Activated naive CD8-positive, alpha-beta T cell treated with anti-CD3 and anti-CD28 coated beads, Interleukin-2, amount 10 ng/mL, durations not matched to agents 7 days and 5 days (primary cell): ENCODE data around the gene PDIA6. TPM values are rescaled to one million over a fixed set of nuclear protein-coding genes. Genes with fewer than 3 reads are reported as not detected.
A peak's percentile ranks its signal among the peaks of the same experiment; 100 is the strongest.
"Not testable (repeated sequence)": the region's sequence is repeated elsewhere in the genome, so short reads cannot be mapped to it uniquely, and the experiment has no call there.

Experiments used
- ATAC-seq: fragments of 150-1000 bp; cut with Tn5 transposase; one replicate; pipeline ENCODE4 v1.10.0; 2021; ENCODE audit warnings: low read depth, moderate library complexity
- POLR2A ChIA-PET: fragments of 350-600 bp; sonication (Branson Sonifier 250); formaldehyde crosslinking; loops from one replicate; lab custom pipeline; 2021; ENCODE audit warnings: antibody characterized with exemption; lab: Charles Lee
- DNase-seq: peaks from one replicate; pipeline ENCODE4 v3.0.0; 2021
- H3K27ac Mint-ChIP-seq: one replicate; pipeline ENCODE4 v1.8.0; 2022; ENCODE audit warnings: mild to moderate bottlenecking, mixed read lengths
- H3K27me3 Mint-ChIP-seq: one replicate; pipeline ENCODE4 v1.8.0; 2022; ENCODE audit warnings: mild to moderate bottlenecking, moderate library complexity, mixed read lengths
- H3K36me3 Mint-ChIP-seq: one replicate; pipeline ENCODE4 v1.8.0; 2021; ENCODE audit warnings: mild to moderate bottlenecking, mixed read lengths
- H3K4me1 Mint-ChIP-seq: one replicate; pipeline ENCODE4 v1.8.0; 2021; ENCODE audit warnings: mixed read lengths
- H3K4me3 Mint-ChIP-seq: one replicate; pipeline ENCODE4 v1.8.0; 2022; ENCODE audit warnings: mild to moderate bottlenecking, moderate library complexity, mixed read lengths
- H3K9me3 Mint-ChIP-seq: one replicate; pipeline ENCODE4 v1.8.0; 2021; ENCODE audit warnings: mixed read lengths
- total RNA-seq, 2 experiments: library from RNA; stranded (reverse); gene quantifications; one replicate each; pipeline ENCODE4 v1.2.3, GENCODE V29; 2021

Gene PDIA6
- total RNA-seq, 2 experiments from 2014 or later, result 76.0 to 77.4 TPM

DNA sequence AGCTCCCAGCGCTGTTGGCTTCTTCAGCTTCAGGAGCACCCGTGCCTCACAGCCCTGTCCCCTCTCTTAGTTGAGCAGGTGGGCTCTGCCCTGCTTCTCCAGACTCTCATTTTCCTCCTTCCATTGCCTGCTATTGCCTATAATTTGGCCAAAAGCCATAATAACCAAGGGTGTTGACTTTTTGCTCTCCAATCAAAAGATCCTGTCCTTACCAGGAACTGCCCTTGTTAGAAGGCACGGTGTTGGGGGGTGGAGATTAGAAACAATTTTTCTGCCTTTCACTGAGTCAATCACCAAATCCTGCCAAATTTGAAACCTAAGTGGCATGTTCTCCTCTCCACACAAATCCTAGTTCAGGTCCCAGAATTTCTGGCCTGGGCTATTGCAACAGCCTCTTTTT is 16.7 kb upstream of the PDIA6 start:
- POLR2A ChIA-PET, result no interaction called here
- no peak overlapping the region for H3K27ac Mint-ChIP-seq
- no peak overlapping the region for H3K4me3 Mint-ChIP-seq
- peaks cover 3% of the 10 kb centered on the region for H3K4me1 Mint-ChIP-seq
- H3K36me3 Mint-ChIP-seq, result no peaks in the 10 kb centered on the region
- H3K9me3 Mint-ChIP-seq, result no peaks in the 10 kb centered on the region
- DNase-seq (no peak), ATAC-seq (no peak)
- peaks cover 29% of the 10 kb centered on the region for H3K27me3 Mint-ChIP-seq

DNA sequence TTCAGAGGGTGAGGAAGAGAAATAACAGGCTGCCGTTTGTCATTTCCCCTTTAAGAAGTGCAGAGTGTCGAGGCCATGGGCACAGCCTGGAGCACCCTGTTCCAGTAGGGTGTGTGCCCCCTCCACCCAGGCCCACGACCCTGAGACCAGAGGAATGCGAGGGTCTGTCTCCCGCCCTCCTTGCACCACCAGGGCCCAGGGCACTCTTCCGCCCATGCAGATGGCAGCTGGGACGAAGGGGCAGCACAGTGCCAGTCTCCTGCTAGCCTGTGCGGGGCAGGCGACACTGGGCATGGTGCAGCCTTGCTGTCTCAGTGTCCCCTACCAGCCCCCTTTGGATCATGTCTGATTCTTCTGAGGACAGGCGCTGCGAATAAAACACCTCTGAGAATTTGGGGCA is 15.8 kb upstream of the PDIA6 start:
- ATAC-seq, result no peak
- H3K27me3 Mint-ChIP-seq, result peaks cover 29% of the 10 kb centered on the region
- no peaks in the 10 kb centered on the region for H3K36me3 Mint-ChIP-seq
- DNase-seq, result no peak
- H3K4me1 Mint-ChIP-seq, result peaks cover 3% of the 10 kb centered on the region
- H3K9me3 Mint-ChIP-seq, result no peaks in the 10 kb centered on the region
- no peak overlapping the region for H3K4me3 Mint-ChIP-seq
- no peak overlapping the region for H3K27ac Mint-ChIP-seq
- POLR2A ChIA-PET, result no interaction called here

DNA sequence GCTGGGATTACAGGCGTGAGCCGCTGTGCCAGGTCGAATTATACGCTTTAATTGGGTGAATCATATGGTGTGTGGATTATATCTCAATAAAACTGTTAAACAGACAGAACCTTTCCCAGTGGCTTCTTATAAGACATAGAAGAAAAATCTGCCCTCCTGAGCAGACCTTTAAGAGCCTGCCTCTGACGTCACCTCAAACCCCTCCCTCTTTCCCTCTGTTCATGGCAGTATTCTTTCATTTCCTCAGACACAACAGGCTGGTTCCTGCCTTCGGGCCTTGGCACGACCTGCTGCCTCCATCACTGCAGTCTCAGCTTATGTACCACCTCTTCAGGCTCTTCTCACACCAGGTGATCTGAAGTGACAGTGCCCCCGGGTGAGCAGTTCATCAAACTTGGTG is 14.0 kb upstream of the PDIA6 start:
- H3K4me3 Mint-ChIP-seq, result peak overlapping the region; percentile 29
- ATAC-seq (no peak), DNase-seq (no peak)
- H3K9me3 Mint-ChIP-seq, result no peaks in the 10 kb centered on the region
- H3K4me1 Mint-ChIP-seq, result no peaks in the 10 kb centered on the region
- no peak overlapping the region for H3K27ac Mint-ChIP-seq
- POLR2A ChIA-PET, result no interaction called here
- peaks cover 25% of the 10 kb centered on the region for H3K27me3 Mint-ChIP-seq
- no peaks in the 10 kb centered on the region for H3K36me3 Mint-ChIP-seq

DNA sequence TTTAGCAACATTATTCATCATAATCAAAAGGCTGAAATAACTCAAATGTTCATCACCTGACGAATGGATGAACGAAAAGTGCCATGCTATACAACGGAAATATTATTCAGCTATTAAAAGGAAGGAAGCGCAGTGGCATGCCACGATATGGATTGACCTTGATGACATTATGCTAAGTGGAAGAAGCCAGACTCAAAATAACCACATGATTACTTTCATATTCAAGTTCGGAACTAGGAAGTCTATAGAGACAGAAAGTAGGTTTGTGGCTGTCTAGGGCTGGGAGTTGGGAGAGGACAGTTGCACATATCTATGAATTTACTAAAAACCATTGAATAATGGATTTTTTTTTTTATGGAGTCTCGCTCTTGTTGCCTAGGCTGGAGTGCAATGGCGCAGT is 13.4 kb upstream of the PDIA6 start:
- DNase-seq (no peak), ATAC-seq (no peak)
- Mint-ChIP-seq H3K36me3 (no peaks in the 10 kb centered on the region), H3K27ac (no peak overlapping the region), H3K4me1 (no peaks in the 10 kb centered on the region), H3K27me3 (peaks cover 25% of the 10 kb centered on the region), H3K9me3 (no peaks in the 10 kb centered on the region), H3K4me3 (no peak overlapping the region)
- POLR2A ChIA-PET, result no interaction called here

DNA sequence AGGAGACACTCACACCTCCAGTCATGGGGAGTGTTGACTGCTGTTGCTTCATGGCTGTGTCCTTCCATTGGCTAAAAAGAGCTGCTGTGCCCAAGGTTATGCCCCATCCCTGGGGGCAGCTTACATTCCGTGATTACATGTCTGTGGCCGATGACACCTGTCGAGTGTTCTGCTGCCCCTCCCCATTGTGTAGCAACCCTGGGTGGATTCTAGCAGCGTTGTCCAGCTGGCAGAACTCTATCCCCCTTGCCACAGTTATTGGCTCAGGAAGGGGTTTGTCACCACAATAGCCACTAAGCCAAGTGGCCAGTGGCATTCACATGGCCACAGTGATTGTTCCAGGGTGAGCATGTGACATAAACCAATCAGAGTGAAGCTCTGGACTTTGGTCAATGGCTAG is 11.6 kb upstream of the PDIA6 start:
- DNase-seq (no peak), ATAC-seq (no peak)
- Mint-ChIP-seq H3K4me3 (no peak overlapping the region), H3K27ac (no peak overlapping the region), H3K36me3 (no peaks in the 10 kb centered on the region), H3K9me3 (no peaks in the 10 kb centered on the region), H3K4me1 (no peaks in the 10 kb centered on the region), H3K27me3 (peaks cover 29% of the 10 kb centered on the region)
- POLR2A ChIA-PET, result no interaction called here

DNA sequence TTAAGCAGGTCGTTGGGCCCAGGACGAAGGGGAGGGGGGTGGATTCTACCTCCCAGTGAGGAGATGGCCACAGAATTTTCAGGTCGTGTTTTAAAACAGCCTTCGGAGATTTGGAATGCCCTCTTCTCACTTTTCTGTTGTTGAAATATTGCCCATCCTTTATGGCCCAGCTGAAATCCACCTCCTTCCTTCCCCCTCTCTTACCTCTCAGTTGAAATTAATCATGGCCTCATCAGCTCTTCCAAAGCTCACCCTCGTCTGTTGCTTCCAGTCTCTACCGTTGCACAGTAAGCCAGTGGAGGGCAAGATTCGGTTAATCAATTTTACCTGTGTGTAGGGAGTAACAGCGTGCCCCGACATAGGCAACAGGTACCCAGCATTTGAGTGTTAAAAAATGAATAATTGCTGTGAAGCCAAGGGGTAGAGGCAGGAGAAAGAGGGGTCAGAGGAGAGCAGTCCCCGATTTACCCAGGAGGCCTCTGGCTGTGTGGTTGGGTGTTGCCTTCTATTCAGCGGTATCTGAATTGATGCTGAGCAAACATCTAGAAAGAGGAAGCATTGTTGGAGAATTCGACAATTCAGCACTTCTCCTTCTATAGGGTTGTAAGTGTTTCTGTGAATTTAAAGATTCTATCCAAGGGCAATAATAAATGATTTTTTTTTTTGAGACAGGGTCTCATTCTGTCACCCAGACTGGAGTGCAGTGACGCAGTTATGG is 8.6 kb upstream of the PDIA6 start:
- Mint-ChIP-seq H3K4me3 (no peak overlapping the region), H3K9me3 (no peaks in the 10 kb centered on the region), H3K27ac (no peak overlapping the region), H3K27me3 (peaks cover 32% of the 10 kb centered on the region), H3K4me1 (no peaks in the 10 kb centered on the region), H3K36me3 (no peaks in the 10 kb centered on the region)
- DNase-seq (no peak), ATAC-seq (no peak)
- POLR2A ChIA-PET, result no interaction called here

DNA sequence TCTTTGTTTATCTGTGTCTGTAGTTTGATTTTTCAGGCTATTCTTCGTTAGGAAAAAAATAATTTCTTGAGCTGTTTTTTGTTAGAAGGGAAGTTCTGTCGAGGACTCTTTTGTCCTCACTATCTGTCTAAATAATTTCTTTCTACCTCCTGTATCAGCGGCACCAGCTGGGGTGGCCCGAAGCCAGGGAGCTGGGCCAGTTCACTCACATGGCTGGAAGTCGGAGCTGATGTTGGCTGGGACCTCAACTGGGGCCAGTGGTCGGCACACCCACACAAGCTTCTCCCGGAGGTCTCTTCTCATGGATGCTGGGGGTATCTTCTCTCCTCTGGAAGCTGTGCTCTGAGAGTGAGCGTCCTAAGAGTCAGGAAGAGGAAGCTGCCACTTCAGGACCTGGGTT is 8.0 kb upstream of the PDIA6 start:
- Mint-ChIP-seq H3K9me3 (no peaks in the 10 kb centered on the region), H3K36me3 (no peaks in the 10 kb centered on the region), H3K4me3 (no peak overlapping the region), H3K4me1 (no peaks in the 10 kb centered on the region), H3K27ac (no peak overlapping the region), H3K27me3 (peaks cover 34% of the 10 kb centered on the region)
- ATAC-seq (no peak), DNase-seq (no peak)
- POLR2A ChIA-PET, result no interaction called here

DNA sequence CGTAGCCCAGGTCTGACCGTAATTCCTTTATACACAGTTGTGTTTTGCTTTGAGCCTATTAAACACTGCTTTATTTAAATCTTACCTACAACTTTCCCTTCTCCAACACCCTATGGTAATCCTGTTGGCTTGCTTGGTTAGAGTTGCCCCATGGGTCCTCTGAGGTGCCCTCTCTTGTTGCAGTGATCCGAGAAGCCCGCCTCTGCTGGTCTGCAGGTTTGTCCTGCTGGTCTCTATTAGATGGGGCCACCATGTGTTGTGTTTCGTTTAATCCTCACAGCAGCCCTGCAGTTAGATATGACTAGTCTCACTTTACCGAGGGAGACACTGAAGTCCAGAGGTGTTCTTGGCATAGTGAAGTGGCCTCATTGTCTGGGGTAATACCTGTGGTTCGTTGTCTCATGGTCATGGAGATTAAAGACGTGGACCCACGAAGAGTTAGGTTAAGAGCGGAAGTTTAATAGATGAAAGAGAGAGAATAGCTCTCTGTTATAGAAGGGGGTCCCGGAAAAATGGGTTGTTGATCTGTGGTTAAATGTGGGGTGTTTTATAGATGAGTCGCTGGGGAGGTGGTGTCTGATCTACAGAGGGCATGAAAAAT is 7.2 kb upstream of the PDIA6 start:
- no peak for DNase-seq
- H3K36me3 Mint-ChIP-seq, result no peaks in the 10 kb centered on the region
- no peaks in the 10 kb centered on the region for H3K4me1 Mint-ChIP-seq
- no peaks in the 10 kb centered on the region for H3K9me3 Mint-ChIP-seq
- H3K27ac Mint-ChIP-seq, result no peak overlapping the region
- no peak overlapping the region for H3K4me3 Mint-ChIP-seq
- H3K27me3 Mint-ChIP-seq, result peaks cover 31% of the 10 kb centered on the region
- POLR2A ChIA-PET, result no interaction called here
- ATAC-seq, result no peak

DNA sequence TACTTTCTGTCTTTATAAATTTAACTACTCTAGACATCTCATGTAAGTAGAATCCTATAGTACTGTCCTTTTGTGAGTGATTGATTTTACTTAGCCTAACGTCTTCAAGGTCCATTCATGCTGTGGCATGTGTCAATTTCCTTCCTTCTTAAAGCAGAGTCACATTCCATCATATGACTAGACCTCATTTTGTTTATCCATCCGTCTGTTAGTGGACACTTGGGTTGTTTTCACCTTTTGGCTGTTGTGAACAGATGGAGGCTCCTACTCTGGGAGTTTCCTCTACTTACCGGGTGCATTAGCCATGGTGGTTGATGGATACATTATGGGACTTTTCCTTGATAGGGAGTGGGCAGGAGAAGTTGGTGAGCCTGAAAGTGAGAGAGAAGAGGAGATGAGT is 6.4 kb upstream of the PDIA6 start:
- ATAC-seq (no peak), DNase-seq (no peak)
- no peaks in the 10 kb centered on the region for H3K36me3 Mint-ChIP-seq
- H3K9me3 Mint-ChIP-seq, result no peaks in the 10 kb centered on the region
- H3K4me3 Mint-ChIP-seq, result no peak overlapping the region
- H3K4me1 Mint-ChIP-seq, result no peaks in the 10 kb centered on the region
- H3K27me3 Mint-ChIP-seq, result peaks cover 27% of the 10 kb centered on the region
- POLR2A ChIA-PET, result no interaction called here
- no peak overlapping the region for H3K27ac Mint-ChIP-seq

DNA sequence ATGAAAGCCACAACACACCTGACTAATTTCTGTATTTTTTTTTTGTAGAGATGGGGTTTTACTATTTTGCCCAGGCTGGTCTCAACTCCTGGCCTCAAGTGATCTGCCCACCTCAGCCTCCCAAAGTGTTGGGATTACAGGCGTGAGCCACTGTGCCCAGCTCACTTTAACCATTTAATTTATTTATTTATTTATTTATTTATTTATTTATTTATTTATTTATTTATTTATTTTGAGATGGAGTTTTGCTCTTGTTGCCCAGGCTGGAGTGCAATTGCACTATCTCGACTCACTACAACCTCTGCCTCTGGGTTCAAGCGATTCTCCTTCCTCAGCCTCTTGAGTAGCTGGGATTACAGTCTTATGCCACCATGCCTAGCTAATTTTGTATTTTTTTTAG is 5.7 kb upstream of the PDIA6 start:
- peaks cover 27% of the 10 kb centered on the region for H3K27me3 Mint-ChIP-seq
- H3K4me1 Mint-ChIP-seq, H3K9me3 Mint-ChIP-seq, POLR2A ChIA-PET, ATAC-seq, H3K36me3 Mint-ChIP-seq, H3K27ac Mint-ChIP-seq, DNase-seq, H3K4me3 Mint-ChIP-seq: not testable (repeated sequence)

DNA sequence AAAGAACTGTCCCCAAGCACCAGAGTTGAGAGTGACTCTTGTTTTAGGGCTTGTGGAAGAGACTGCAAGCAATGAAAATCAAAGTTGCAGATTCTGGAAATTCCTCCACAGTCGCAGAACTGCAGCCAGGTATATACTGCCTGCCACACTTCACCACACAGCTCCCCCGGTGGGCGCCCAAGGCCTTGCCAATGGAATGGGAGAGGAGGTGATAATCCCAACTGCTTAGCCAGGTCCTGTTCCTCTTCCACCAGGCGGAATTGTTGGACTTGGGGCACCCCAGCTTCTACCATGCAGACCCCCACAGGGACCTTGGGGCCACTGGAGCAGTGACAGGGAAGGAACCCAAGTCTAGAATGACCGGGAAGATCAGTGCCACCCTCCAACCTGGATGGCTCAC is 4.8 kb upstream of the PDIA6 start:
- POLR2A ChIA-PET, result interaction anchor here (0.6 kb wide), 1 partner anchor 570 kb away, joined by 3 read pairs; no protein-coding TSS in a partner anchor
- DNase-seq (no peak), ATAC-seq (no peak)
- H3K27me3 Mint-ChIP-seq, result peaks cover 27% of the 10 kb centered on the region
- H3K9me3 Mint-ChIP-seq, result no peaks in the 10 kb centered on the region
- H3K27ac Mint-ChIP-seq, result no peak overlapping the region
- peaks cover 2% of the 10 kb centered on the region for H3K4me1 Mint-ChIP-seq
- H3K4me3 Mint-ChIP-seq, result no peak overlapping the region
- H3K36me3 Mint-ChIP-seq, result no peaks in the 10 kb centered on the region

DNA sequence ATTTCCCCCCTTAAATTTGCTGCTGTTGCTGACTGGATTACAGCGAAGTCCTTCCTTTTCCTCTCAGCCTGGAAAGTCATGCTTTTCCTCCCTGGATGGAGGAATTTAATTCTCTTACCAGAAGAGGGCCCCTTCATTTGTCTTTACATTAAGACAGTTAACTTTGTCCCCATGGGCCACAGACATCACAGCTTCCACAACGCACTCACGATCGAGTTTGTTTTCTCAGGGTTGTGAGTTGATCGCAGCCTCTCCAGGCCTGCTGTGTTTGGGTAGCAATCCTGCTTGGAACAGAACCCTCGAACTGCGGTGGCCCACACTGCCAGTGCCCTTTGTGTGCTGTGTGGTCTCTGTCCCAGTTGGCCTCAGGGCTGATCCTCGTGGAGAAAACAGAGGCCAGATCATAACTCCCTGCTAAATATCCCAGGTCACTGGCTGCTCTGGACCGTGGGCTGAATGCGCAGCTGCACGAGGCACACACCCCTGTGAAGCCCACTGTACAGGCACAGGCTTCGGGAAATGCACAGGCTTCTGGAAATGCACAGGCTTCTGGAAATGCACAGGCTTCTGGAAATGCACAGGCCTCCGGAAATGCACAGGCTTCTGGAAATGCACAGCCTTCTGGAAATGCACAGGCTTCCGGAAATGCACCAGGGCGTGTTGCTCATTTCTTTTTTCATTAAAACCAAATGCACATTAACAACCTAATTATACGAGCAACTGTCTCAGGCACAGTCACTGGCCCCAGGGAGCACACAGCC is 2.2 kb upstream of the PDIA6 start:
- Mint-ChIP-seq H3K4me1 (peaks cover 20% of the 10 kb centered on the region), H3K4me3 (no peak overlapping the region), H3K36me3 (peaks cover 11% of the 10 kb centered on the region), H3K27ac (no peak overlapping the region), H3K27me3 (peaks cover 23% of the 10 kb centered on the region), H3K9me3 (no peaks in the 10 kb centered on the region)
- DNase-seq (no peak), ATAC-seq (no peak)
- POLR2A ChIA-PET, result no interaction called here

DNA sequence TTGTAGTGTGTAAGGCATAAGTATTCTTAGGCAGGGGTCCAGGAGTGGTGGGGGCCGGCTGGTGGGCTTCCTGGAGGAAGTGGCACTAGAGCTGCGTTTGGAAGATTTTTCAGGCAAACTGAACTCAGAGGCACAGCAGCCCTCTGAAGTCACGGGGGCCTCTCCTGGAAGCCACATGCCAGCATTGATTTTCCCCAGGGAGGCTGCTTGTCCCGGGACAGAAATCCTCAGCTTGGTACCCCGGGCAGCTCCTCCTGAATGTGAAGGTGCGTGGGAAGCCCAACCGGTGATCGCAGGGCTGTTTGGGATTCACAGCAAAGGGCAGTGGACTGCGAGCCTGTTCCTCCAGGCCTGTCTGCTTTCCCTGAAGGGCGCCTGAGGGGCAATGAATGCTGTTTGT is 1.6 kb upstream of the PDIA6 start:
- ATAC-seq, result no peak
- peaks cover 23% of the 10 kb centered on the region for H3K27me3 Mint-ChIP-seq

More for the DNA sequence above, 1.6 kb upstream of the PDIA6 start:
- Mint-ChIP-seq H3K4me3 (no peak overlapping the region), H3K9me3 (no peaks in the 10 kb centered on the region), H3K27ac (no peak overlapping the region), H3K36me3 (peaks cover 13% of the 10 kb centered on the region), H3K4me1 (peaks cover 21% of the 10 kb centered on the region)
- POLR2A ChIA-PET, result no interaction called here
- no peak for DNase-seq
